H1 (cell line): ENCODE data around the gene USB1. TPM values are rescaled to one million over a fixed set of nuclear protein-coding genes. Genes with fewer than 3 reads are reported as not detected.

Experiments used
- CTCF ChIA-PET: fragments of 300-600 bp; sonication (Branson Sonifier 250); formaldehyde crosslinking; loops from one replicate; lab custom pipeline; 2021; ENCODE audit not compliant: partially characterized antibody; lab: Charles Lee
- POLR2A ChIA-PET: fragments of 300-600 bp; sonication (Branson Sonifier 250); formaldehyde crosslinking; loops from one replicate; lab custom pipeline; 2021; ENCODE audit warnings: inconsistent platforms; ENCODE audit not compliant: partially characterized antibody; lab: Charles Lee
- DNase-seq, 2 experiments: peaks; one replicate each; pipeline versions ENCODE4 v3.0.0 to v3.0.0-alpha.2; 2010 to 2022; ENCODE audit warnings: low spot score in 2 of 2, low read depth in 1 of 2, mixed read lengths in 1 of 2
- FAIRE-seq: peaks from 2 replicates; lab custom pipeline; 2011; peaks lifted over from hg19 to GRCh38; lab: Jason Lieb, UNC
- H2AFZ ChIP-seq: 2 replicates; pipeline ENCODE4 v1.8.1; 2012; ENCODE audit warnings: low read length, inconsistent platforms
- H2AK5ac ChIP-seq: 2 replicates; pipeline ENCODE4 v1.6.1; 2013; ENCODE audit warnings: low read depth, low read length
- H2BK120ac ChIP-seq: replicated peaks from 2 replicates; pipeline ENCODE3; 2013; ENCODE audit warnings: low read depth, low read length, inconsistent platforms
- H2BK12ac ChIP-seq: 2 replicates; pipeline ENCODE4 v1.6.1; 2013; ENCODE audit warnings: low read depth, low read length
- H2BK15ac ChIP-seq: 2 replicates; pipeline ENCODE4 v1.6.1; 2013; ENCODE audit warnings: low read length
- H2BK20ac ChIP-seq: 2 replicates; pipeline ENCODE4 v1.6.1; 2013; ENCODE audit warnings: low read length
- H2BK5ac ChIP-seq: 2 replicates; pipeline ENCODE4 v1.6.1; 2013; ENCODE audit warnings: low read depth, low read length
- H3K14ac ChIP-seq: 2 replicates; pipeline ENCODE4 v1.6.1; 2013; ENCODE audit warnings: inconsistent platforms; ENCODE audit not compliant: insufficient read length
- H3K18ac ChIP-seq: 2 replicates; pipeline ENCODE4 v1.6.1; 2013; ENCODE audit warnings: low read length; ENCODE audit errors: extremely low read depth
- H3K23ac ChIP-seq: 2 replicates; pipeline ENCODE4 v1.6.1; 2013; ENCODE audit warnings: inconsistent platforms; ENCODE audit not compliant: insufficient read length
- H3K23me2 ChIP-seq: 2 replicates; pipeline ENCODE4 v1.6.1; 2013; ENCODE audit warnings: low read depth, low read length
- H3K27ac ChIP-seq: 2 replicates; pipeline ENCODE4 v1.6.1; 2011; ENCODE audit warnings: low read depth, low read length, inconsistent platforms
- H3K27me3 ChIP-seq, 4 experiments: replicated peaks in 1 of 4; 1 replicate in 1 of 4; 2 replicates in 3 of 4; pipeline versions ENCODE4 v1.6.1 to v1.8.1; 2011 to 2013; ENCODE audit warnings: low read length in 3 of 4, mild to moderate bottlenecking in 3 of 4, inconsistent platforms in 2 of 4, mixed read lengths in 2 of 4, moderate library complexity in 1 of 4; ENCODE audit not compliant: control insufficient read depth in 3 of 4, insufficient read depth in 3 of 4; ENCODE audit errors: extremely low read depth in 1 of 4
- H3K36me3 ChIP-seq, 4 experiments: 2 replicates each; pipeline versions ENCODE4 v1.6.1 to v1.8.1; 2011 to 2013; ENCODE audit warnings: mild to moderate bottlenecking in 4 of 4, low read length in 3 of 4, moderate library complexity in 2 of 4, control low read depth in 1 of 4, inconsistent platforms in 1 of 4; ENCODE audit not compliant: insufficient read depth in 4 of 4, control insufficient read depth in 2 of 4
- H3K4ac ChIP-seq: replicated peaks from 2 replicates; pipeline ENCODE3; 2013; ENCODE audit warnings: low read length, low read depth, mixed read lengths, inconsistent platforms; ENCODE audit not compliant: insufficient read length
- H3K4me1 ChIP-seq, 4 experiments: replicated peaks in 1 of 4; 1 replicate in 1 of 4; 2 replicates in 3 of 4; pipeline versions ENCODE4 v1.6.1 to v1.8.1; 2011 to 2013; ENCODE audit warnings: low read length in 3 of 4, inconsistent platforms in 2 of 4, mixed read lengths in 1 of 4; ENCODE audit not compliant: insufficient read depth in 4 of 4, control insufficient read depth in 3 of 4
- H3K4me2 ChIP-seq, 2 experiments: 2 replicates each; pipeline versions ENCODE4 v1.6.1 to v1.8.1; 2011 to 2013; ENCODE audit warnings: low read depth in 2 of 2, low read length in 2 of 2, control low read depth in 1 of 2, inconsistent platforms in 1 of 2, mild to moderate bottlenecking in 1 of 2; ENCODE audit not compliant: insufficient read depth in 1 of 2
- H3K4me3 ChIP-seq, 4 experiments: fragments of 200-600, 300-600 bp in 1 of 4; sonication (generic), shearing (Covaris generic), sonication (Bioruptor Twin) in 1 of 4; 2 replicates each; pipeline versions ENCODE4 v1.5.1 to v1.8.1; 2011 to 2016; ENCODE audit warnings: low read length in 4 of 4, low read depth in 3 of 4, control low read depth in 2 of 4, inconsistent platforms in 2 of 4, mild to moderate bottlenecking in 2 of 4, mixed read lengths in 1 of 4, moderate library complexity in 1 of 4; ENCODE audit not compliant: insufficient read depth in 2 of 4; ENCODE audit errors: extremely low read depth in 1 of 4
- H3K56ac ChIP-seq: replicated peaks from 2 replicates; pipeline ENCODE3; 2013; ENCODE audit warnings: low read depth, mild to moderate bottlenecking, mixed read lengths, low read length, inconsistent platforms; ENCODE audit not compliant: insufficient read length
- H3K79me1 ChIP-seq: 2 replicates; pipeline ENCODE4 v1.6.1; 2013; ENCODE audit warnings: low read depth, low read length, control low read depth
- H3K79me2 ChIP-seq, 2 experiments: 2 replicates each; pipeline versions ENCODE4 v1.6.1 to v1.8.1; 2012 to 2013; ENCODE audit warnings: low read length in 2 of 2, mild to moderate bottlenecking in 2 of 2, inconsistent platforms in 1 of 2; ENCODE audit not compliant: insufficient read depth in 2 of 2, control insufficient read depth in 1 of 2
- H3K9ac ChIP-seq, 4 experiments: replicated peaks in 1 of 4; 1 replicate in 1 of 4; 2 replicates in 3 of 4; pipeline versions ENCODE4 v1.6.1 to v1.8.1; 2011 to 2013; ENCODE audit warnings: low read depth in 3 of 4, low read length in 3 of 4, control low read depth in 2 of 4, mild to moderate bottlenecking in 2 of 4, moderate library complexity in 2 of 4, inconsistent platforms in 1 of 4; ENCODE audit errors: extremely low read depth in 1 of 4
- H3K9me3 ChIP-seq, 2 experiments: 2 replicates each; pipeline versions ENCODE4 v1.6.1 to v1.8.1; 2012 to 2013; ENCODE audit warnings: mild to moderate bottlenecking in 2 of 2, moderate library complexity in 2 of 2, control low read depth in 1 of 2, inconsistent platforms in 1 of 2, low read depth in 1 of 2, low read length in 1 of 2, mixed read lengths in 1 of 2; ENCODE audit not compliant: insufficient read depth in 2 of 2
- H4K20me1 ChIP-seq, 2 experiments: replicated peaks in 1 of 2; 2 replicates each; pipeline versions ENCODE3 to v1.8.1; 2011 to 2013; ENCODE audit warnings: inconsistent platforms in 2 of 2, low read length in 2 of 2, mild to moderate bottlenecking in 1 of 2; ENCODE audit not compliant: insufficient read depth in 2 of 2, control insufficient read depth in 1 of 2
- H4K5ac ChIP-seq: 2 replicates; pipeline ENCODE4 v1.6.1; 2013; ENCODE audit warnings: low read length, low read depth, mixed read lengths, inconsistent platforms; ENCODE audit not compliant: insufficient read length
- H4K8ac ChIP-seq: 2 replicates; pipeline ENCODE4 v1.8.0; 2013; ENCODE audit warnings: mild to moderate bottlenecking, moderate library complexity, low read length, inconsistent platforms; ENCODE audit not compliant: insufficient read depth; ENCODE audit errors: extremely low read depth
- H4K91ac ChIP-seq: replicated peaks from 2 replicates; pipeline ENCODE3; 2013; ENCODE audit warnings: low read length, mixed read lengths, inconsistent platforms; ENCODE audit not compliant: insufficient read length
- BCL11A ChIP-seq, 2 experiments: IDR thresholded peaks; one replicate each; pipeline ENCODE4 v1.6.1; 2011; ENCODE audit warnings: low read depth in 2 of 2, low read length in 2 of 2, mild to moderate bottlenecking in 2 of 2
- FOSL1 ChIP-seq: IDR thresholded peaks from 2 replicates; pipeline ENCODE4 v1.6.1; 2011; ENCODE audit warnings: mild to moderate bottlenecking, low read depth, low read length, moderate library complexity; ENCODE audit not compliant: insufficient read depth
- KDM5A ChIP-seq: fragments of 200-600 bp; IDR thresholded peaks from 2 replicates; pipeline ENCODE4 v1.7.1; 2012; ENCODE audit warnings: mild to moderate bottlenecking, low read length, inconsistent platforms, mixed read lengths
- ZNF274 ChIP-seq: IDR thresholded peaks from 2 replicates; pipeline ENCODE4 v1.7.0; 2012; ENCODE audit warnings: low read length, borderline replicate concordance; ENCODE audit errors: extremely low read depth
- WGBS, 2 experiments: shearing (Covaris generic) in 1 of 2; methylation state at CpG; one replicate each; pipeline versions ENCODE4 v1.1.6 to v1.1.7; 2013 to 2015; ENCODE audit warnings: low lambda C conversion rate in 2 of 2, mixed read lengths in 2 of 2, inconsistent platforms in 1 of 2, low coverage in 1 of 2, missing lambda C conversion rate in 1 of 2; ENCODE audit not compliant: insufficient replicate concordance in 2 of 2, insufficient coverage in 1 of 2, insufficient read length in 1 of 2; ENCODE audit errors: extremely low coverage in 1 of 2, missing lambda C conversion rate in 1 of 2; 5-methylcytosine and 5-hydroxymethylcytosine counted together
- polyA plus RNA-seq, 7 experiments: library from polyadenylated mRNA; depleted of rRNA in 3 of 7; stranded (reverse) in 5 of 7; unstranded in 2 of 7; fragments of >200 nt in 5 of 7; fragments of 200-250 nt in 2 of 7; gene quantifications; 1 replicate in 5 of 7; 2 replicates in 1 of 7; 4 replicates in 1 of 7; pipeline versions ENCODE4 v1.2.1 to v1.2.3, GENCODE V29; 2011 to 2013; ENCODE audit warnings: missing spikeins in 2 of 7, mixed read lengths in 2 of 7
- total RNA-seq: library from RNA; stranded (reverse); fragmentation: NEBNext Ultra II Directional; extraction: Animal tissue kit (Norgen Biotek cat#: 25700); gene quantifications from 2 replicates; pipeline ENCODE4 v1.2.1, GENCODE V29; 2021
- TF ChIP-seq, protein P1 (sequence below), 3 experiments: IDR thresholded peaks; 1 replicate in 2 of 3; 2 replicates in 1 of 3; pipeline versions ENCODE4 v1.5.1 to v1.6.1; 2011; ENCODE audit warnings: low read length in 3 of 3, mild to moderate bottlenecking in 3 of 3, inconsistent platforms in 2 of 3, low read depth in 1 of 3, moderate library complexity in 1 of 3; ENCODE audit not compliant: insufficient read depth in 1 of 3; ENCODE audit errors: control extremely low read depth in 1 of 3

The USB1 gene
- total and polyA plus RNA-seq, 2 of the 8 experiments (the other 6 are each of a cell fraction or from before 2014, with no cell fraction given) = 65.4 to 75.9 TPM

DNA sequence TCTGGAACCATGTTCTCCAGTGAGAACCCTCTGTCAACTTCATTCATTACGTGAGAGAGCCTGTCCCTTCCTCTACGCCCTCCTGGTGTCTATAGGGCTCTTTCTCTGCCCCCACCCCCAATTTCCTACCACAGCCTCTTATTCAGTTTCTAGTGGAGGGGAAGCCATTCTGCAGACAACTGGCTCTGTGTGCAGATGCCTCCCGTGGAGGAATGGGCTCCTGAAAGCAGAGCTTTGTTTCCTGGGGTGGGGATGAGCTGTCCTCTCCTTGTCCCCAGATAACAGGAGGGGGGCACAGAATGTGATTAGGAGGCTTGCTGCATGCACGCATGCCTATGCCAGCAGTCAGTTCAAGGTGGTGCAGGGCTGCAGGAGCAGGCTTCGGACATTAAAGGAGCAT lies 55.9 kb downstream of the USB1 start:
- POLR2A ChIA-PET = interaction anchor here (0.8 kb wide), 1 partner anchor 11 kb away, joined by 3 read pairs; no protein-coding TSS in a partner anchor
- TF ChIP-seq ZNF274 (no peak), FOSL1 (no peak), BCL11A (IDR thresholded peaks at IDR 0.05; ENCODE audit: low read depth in 2 of 2, low read length in 2 of 2) (no peak), KDM5A (no peak)
- TF ChIP-seq, protein P1, sequence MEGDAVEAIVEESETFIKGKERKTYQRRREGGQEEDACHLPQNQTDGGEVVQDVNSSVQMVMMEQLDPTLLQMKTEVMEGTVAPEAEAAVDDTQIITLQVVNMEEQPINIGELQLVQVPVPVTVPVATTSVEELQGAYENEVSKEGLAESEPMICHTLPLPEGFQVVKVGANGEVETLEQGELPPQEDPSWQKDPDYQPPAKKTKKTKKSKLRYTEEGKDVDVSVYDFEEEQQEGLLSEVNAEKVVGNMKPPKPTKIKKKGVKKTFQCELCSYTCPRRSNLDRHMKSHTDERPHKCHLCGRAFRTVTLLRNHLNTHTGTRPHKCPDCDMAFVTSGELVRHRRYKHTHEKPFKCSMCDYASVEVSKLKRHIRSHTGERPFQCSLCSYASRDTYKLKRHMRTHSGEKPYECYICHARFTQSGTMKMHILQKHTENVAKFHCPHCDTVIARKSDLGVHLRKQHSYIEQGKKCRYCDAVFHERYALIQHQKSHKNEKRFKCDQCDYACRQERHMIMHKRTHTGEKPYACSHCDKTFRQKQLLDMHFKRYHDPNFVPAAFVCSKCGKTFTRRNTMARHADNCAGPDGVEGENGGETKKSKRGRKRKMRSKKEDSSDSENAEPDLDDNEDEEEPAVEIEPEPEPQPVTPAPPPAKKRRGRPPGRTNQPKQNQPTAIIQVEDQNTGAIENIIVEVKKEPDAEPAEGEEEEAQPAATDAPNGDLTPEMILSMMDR (IDR thresholded peaks at IDR 0.05; ENCODE audit: control extremely low read depth in 1 of 3, insufficient read depth in 1 of 3, low read depth in 1 of 3, low read length in 3 of 3) = no peak

More for the DNA sequence above, 55.9 kb downstream of the USB1 start:
- no peaks in the 10 kb centered on the region for H3K27me3 ChIP-seq
- H3K23me2 ChIP-seq = no peaks in the 10 kb centered on the region
- WGBS, 2 experiments = 74% methylated on average over 5 of the region's 5 CpGs; no CpG with 5 or more reads in 1 of the 2 experiments
- no peak overlapping the region for H3K4me3 ChIP-seq
- no peak overlapping the region for H4K8ac ChIP-seq
- no peaks in the 10 kb centered on the region for H3K79me1 ChIP-seq
- no peak overlapping the region for H2AK5ac ChIP-seq
- H3K4me2 ChIP-seq = no peak overlapping the region
- H3K9ac ChIP-seq = no peak overlapping the region
- CTCF ChIA-PET = interaction anchor here (0.7 to 2.1 kb wide), 6 partner anchors 8 to 66 kb away, joined by 3 to 12 read pairs (median 4); no protein-coding TSS in a partner anchor
- no peak for DNase-seq
- H2BK15ac ChIP-seq = peak overlapping the region; percentile 32; the same call in 1 of the 2 replicates
- H3K79me2 ChIP-seq = no peaks in the 10 kb centered on the region
- no peak overlapping the region for H2BK5ac ChIP-seq
- no peak overlapping the region for H2BK12ac ChIP-seq
- no peaks in the 10 kb centered on the region for H3K9me3 ChIP-seq
- H3K18ac ChIP-seq = no peak overlapping the region
- H2BK20ac ChIP-seq = no peak overlapping the region
- no peaks in the 10 kb centered on the region for H3K36me3 ChIP-seq
- H4K5ac ChIP-seq = no peak overlapping the region
- no peak overlapping the region for H2AFZ ChIP-seq
- no peak overlapping the region for H2BK120ac ChIP-seq
- H3K56ac ChIP-seq = no peak overlapping the region
- no peak overlapping the region for H3K4ac ChIP-seq
- no peak for FAIRE-seq
- no peak overlapping the region for H3K14ac ChIP-seq
- H3K4me1 ChIP-seq = peaks cover 0 to 4% (median 0%) of the 10 kb centered on the region in 4 experiments; a peak in 1 of 7 replicates
- no peaks in the 10 kb centered on the region for H4K20me1 ChIP-seq
- H3K23ac ChIP-seq = no peak overlapping the region
- H4K91ac ChIP-seq = no peak overlapping the region
- no peak overlapping the region for H3K27ac ChIP-seq
